Measurements from ENCODE around the gene CCDC40.

Gene CCDC40

GRCh38 chr17:80125656-80126448 is 89.4 kb downstream of the CCDC40 start:
- H3K4me3 ChIP-seq (ENCODE audit: low read depth, low read length): no peak overlapping the region
- no peaks in the 10 kb centered on the region for H3K79me2 ChIP-seq
- H3K36me3 ChIP-seq (ENCODE audit: control insufficient read depth, insufficient read depth, low read length): no peaks in the 10 kb centered on the region
- no peaks in the 10 kb centered on the region for H3K9me3 ChIP-seq (ENCODE audit: control insufficient read depth, low read length)
- no peaks in the 10 kb centered on the region for H3K27me3 ChIP-seq (ENCODE audit: control insufficient read depth, insufficient read depth, low read length)
- no peak for TF ChIP-seq CTCF (IDR thresholded peaks at IDR 0.05)
- no peak overlapping the region for H3K4me2 ChIP-seq (ENCODE audit: low read length)
- H3K4me1 ChIP-seq: peaks cover 26% of the 10 kb centered on the region
- H2AFZ ChIP-seq: peak overlapping the region; percentile 28
- H3K27ac ChIP-seq: no peak overlapping the region
- no peak overlapping the region for H3K9ac ChIP-seq

GRCh38 chr17:80126449-80126715 is 89.9 kb downstream of the CCDC40 start:
- H3K27me3 ChIP-seq (ENCODE audit: control insufficient read depth, insufficient read depth, low read length): no peaks in the 10 kb centered on the region
- no peaks in the 10 kb centered on the region for H3K9me3 ChIP-seq (ENCODE audit: control insufficient read depth, low read length)
- H2AFZ ChIP-seq: no peak overlapping the region
- no peak overlapping the region for H3K27ac ChIP-seq
- no peaks in the 10 kb centered on the region for H3K36me3 ChIP-seq (ENCODE audit: control insufficient read depth, insufficient read depth, low read length)
- peaks cover 30% of the 10 kb centered on the region for H3K4me1 ChIP-seq
- TF ChIP-seq CTCF (IDR thresholded peaks at IDR 0.05): no peak
- no peaks in the 10 kb centered on the region for H3K79me2 ChIP-seq
- H3K4me3 ChIP-seq (ENCODE audit: low read depth, low read length): no peak overlapping the region
- H3K4me2 ChIP-seq (ENCODE audit: low read length): no peak overlapping the region
- no peak overlapping the region for H3K9ac ChIP-seq

GRCh38 chr17:80129006-80129565 is 92.6 kb downstream of the CCDC40 start:
- Histone ChIP-seq H3K9ac (no peak overlapping the region), H2AFZ (no peak overlapping the region), H3K79me2 (no peaks in the 10 kb centered on the region), H3K4me2 (ENCODE audit: low read length) (peak overlapping the region; percentile 16), H3K9me3 (ENCODE audit: control insufficient read depth, low read length) (no peaks in the 10 kb centered on the region), H3K27ac (peak overlapping the region; percentile 8), H3K27me3 (ENCODE audit: control insufficient read depth, insufficient read depth, low read length) (no peaks in the 10 kb centered on the region), H3K36me3 (ENCODE audit: control insufficient read depth, insufficient read depth, low read length) (no peaks in the 10 kb centered on the region), H3K4me3 (ENCODE audit: low read depth, low read length) (peak overlapping the region; percentile 2), H3K4me1 (peaks cover 29% of the 10 kb centered on the region)
- no peak for TF ChIP-seq CTCF (IDR thresholded peaks at IDR 0.05)

GRCh38 chr17:80130992-80131391 is 94.5 kb downstream of the CCDC40 start:
- H3K27ac ChIP-seq: no peak overlapping the region

More at GRCh38 chr17:80130992-80131391, 94.5 kb downstream of the CCDC40 start:
- Histone ChIP-seq H3K4me2 (ENCODE audit: low read length) (no peak overlapping the region), H3K79me2 (no peaks in the 10 kb centered on the region), H3K9ac (no peak overlapping the region), H3K27me3 (ENCODE audit: control insufficient read depth, insufficient read depth, low read length) (no peaks in the 10 kb centered on the region), H2AFZ (no peak overlapping the region), H3K4me1 (peaks cover 21% of the 10 kb centered on the region), H3K4me3 (ENCODE audit: low read depth, low read length) (no peak overlapping the region), H3K9me3 (ENCODE audit: control insufficient read depth, low read length) (no peaks in the 10 kb centered on the region), H3K36me3 (ENCODE audit: control insufficient read depth, insufficient read depth, low read length) (no peaks in the 10 kb centered on the region)
- TF ChIP-seq CTCF (IDR thresholded peaks at IDR 0.05): no peak
